Measurements from ENCODE around the gene TNNC1. TPM values are rescaled to one million over a fixed set of nuclear protein-coding genes. Genes with fewer than 3 reads are reported as not detected.

The TNNC1 gene
- not detected for total RNA-seq

DNA sequence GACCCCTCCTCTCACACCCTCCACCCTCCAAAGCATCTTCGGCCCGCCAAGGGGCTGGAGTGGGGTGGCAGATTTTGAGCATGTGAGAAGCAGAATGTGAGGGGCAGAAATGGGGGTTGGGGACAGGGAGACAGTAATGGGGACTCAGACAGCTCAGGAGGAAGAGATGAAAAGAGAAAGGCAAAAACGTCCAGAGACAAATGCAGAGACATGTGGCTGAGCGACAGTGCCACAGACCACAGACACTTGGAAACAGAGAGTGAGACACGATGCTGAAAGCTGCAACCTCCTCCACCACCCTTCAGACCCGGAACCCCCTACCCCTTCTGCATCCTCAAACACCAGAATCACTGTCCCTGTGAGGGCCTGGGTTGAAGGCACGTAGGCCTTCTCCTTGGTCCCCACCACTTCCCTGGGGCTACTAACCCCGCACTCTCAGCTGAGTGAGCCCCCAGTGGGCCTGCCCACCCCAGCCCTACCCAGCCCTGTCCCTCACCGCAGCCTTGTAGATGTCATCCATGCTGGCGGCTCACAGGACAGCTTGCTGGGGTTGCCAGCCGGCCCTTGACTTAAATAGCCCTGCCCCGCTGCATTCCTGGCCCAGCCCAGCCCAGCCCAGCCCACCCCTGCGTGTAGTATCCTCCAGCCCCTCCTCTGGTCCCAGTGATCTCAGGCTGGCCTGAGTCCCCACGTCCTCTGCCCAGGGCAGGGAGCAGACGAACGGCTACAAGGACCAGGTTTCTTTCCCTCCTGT, at the start of gene TNNC1:
TSS of gene TNNC1 (minus strand) at position 546 of the 754 bp plus-strand sequence. CDS start at position 520, 26 bp downstream.
- no peaks in the 10 kb centered on the region for H3K27me3 Mint-ChIP-seq
- H3K4me3 Mint-ChIP-seq = peak within 1 kb of the TSS; percentile 94
- ATAC-seq (no peak), DNase-seq (ENCODE audit: low spot score) (no peak)
- H3K36me3 Mint-ChIP-seq = no peaks in the 10 kb centered on the region
- H3K27ac Mint-ChIP-seq = peak within 1 kb of the TSS; percentile 95 to 99
- peaks cover 31 to 38% of the 10 kb centered on the region in 2 donors for H3K4me1 Mint-ChIP-seq (ENCODE audit: low read depth in 2 of 2)
- no peaks in the 10 kb centered on the region for H3K9me3 Mint-ChIP-seq

DNA sequence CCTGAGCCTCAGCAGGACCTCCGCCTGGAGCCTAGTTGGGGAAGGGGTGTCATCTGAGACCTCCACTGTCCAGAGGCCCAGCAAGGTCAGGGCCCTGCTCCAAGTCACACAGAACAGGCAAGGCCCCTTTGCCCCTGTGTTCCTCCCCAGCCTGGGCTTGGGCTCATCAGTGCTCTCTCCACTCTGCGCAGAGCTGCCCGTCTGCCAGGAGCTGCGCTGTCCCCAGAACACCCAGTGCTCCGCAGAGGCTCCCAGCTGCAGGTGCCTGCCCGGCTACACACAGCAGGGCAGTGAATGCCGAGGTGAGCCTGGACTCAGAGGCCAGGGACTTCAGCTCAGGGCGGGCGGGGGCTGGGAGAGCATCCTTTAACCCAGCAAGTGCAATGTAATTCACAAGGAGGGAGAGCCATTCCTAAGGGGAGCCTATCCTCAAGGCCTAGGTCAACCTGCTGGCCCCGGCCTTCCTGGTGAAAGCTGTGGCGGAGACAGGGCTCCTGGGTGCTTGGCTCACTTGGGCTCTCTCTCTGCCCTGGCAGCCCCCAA, 49.0 kb upstream of the TNNC1 start:
- no peak overlapping the region for H3K4me3 Mint-ChIP-seq
- no peak for DNase-seq (ENCODE audit: low spot score)
- H3K36me3 Mint-ChIP-seq = no peaks in the 10 kb centered on the region
- H3K4me1 Mint-ChIP-seq (ENCODE audit: low read depth in 2 of 2) = peaks cover 0 to 3% of the 10 kb centered on the region in 2 donors
- no peak for ATAC-seq
- no peak overlapping the region for H3K27ac Mint-ChIP-seq
- no peaks in the 10 kb centered on the region for H3K27me3 Mint-ChIP-seq
- no peaks in the 10 kb centered on the region for H3K9me3 Mint-ChIP-seq

DNA sequence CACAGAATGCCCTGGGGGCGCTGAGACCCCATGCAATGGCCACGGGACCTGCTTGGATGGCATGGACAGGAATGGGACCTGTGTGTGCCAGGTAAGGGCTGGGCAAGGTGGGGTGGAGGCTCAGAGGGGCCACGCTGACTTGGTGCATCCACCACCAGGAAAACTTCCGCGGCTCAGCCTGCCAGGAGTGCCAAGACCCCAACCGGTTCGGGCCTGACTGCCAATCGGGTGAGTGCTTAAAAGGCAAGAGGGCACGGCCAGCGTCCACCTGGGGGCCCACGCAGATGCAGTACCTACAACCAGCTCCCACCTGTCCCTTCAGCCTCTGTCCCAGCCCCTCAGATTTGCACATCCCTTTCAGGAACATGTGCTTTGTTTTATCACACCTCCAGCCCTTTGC, 48.2 kb upstream of the TNNC1 start:
- Mint-ChIP-seq H3K36me3 (no peaks in the 10 kb centered on the region), H3K4me1 (ENCODE audit: low read depth in 2 of 2) (peaks cover 0 to 7% of the 10 kb centered on the region in 2 donors), H3K27me3 (no peaks in the 10 kb centered on the region), H3K27ac (no peak overlapping the region), H3K9me3 (no peaks in the 10 kb centered on the region), H3K4me3 (no peak overlapping the region)
- no peak for ATAC-seq
- no peak for DNase-seq (ENCODE audit: low spot score)

DNA sequence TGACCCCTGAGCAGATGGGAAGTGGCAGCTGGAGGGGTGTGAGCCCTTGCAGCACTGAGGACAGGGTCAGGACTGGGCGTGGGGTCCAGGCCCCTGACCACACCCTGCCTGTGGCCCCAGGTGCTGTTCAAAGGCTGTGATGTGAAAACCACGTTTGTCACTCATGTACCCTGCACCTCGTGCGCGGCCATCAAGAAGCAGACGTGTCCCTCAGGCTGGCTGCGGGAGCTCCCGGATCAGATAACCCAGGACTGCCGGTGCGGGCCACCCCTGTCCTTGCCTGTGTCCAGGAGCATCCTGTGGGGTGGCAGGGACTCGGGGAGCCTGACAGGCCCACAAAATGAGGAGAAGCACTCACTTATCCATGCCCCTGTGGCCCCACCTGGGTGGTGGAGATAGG, 47.2 kb upstream of the TNNC1 start:
- H3K27ac Mint-ChIP-seq = no peak overlapping the region
- H3K27me3 Mint-ChIP-seq = no peaks in the 10 kb centered on the region
- peaks cover 0 to 7% of the 10 kb centered on the region in 2 donors for H3K4me1 Mint-ChIP-seq (ENCODE audit: low read depth in 2 of 2)
- H3K36me3 Mint-ChIP-seq = no peaks in the 10 kb centered on the region
- H3K4me3 Mint-ChIP-seq = no peak overlapping the region
- DNase-seq (ENCODE audit: low spot score) (no peak), ATAC-seq (no peak)
- no peaks in the 10 kb centered on the region for H3K9me3 Mint-ChIP-seq

DNA sequence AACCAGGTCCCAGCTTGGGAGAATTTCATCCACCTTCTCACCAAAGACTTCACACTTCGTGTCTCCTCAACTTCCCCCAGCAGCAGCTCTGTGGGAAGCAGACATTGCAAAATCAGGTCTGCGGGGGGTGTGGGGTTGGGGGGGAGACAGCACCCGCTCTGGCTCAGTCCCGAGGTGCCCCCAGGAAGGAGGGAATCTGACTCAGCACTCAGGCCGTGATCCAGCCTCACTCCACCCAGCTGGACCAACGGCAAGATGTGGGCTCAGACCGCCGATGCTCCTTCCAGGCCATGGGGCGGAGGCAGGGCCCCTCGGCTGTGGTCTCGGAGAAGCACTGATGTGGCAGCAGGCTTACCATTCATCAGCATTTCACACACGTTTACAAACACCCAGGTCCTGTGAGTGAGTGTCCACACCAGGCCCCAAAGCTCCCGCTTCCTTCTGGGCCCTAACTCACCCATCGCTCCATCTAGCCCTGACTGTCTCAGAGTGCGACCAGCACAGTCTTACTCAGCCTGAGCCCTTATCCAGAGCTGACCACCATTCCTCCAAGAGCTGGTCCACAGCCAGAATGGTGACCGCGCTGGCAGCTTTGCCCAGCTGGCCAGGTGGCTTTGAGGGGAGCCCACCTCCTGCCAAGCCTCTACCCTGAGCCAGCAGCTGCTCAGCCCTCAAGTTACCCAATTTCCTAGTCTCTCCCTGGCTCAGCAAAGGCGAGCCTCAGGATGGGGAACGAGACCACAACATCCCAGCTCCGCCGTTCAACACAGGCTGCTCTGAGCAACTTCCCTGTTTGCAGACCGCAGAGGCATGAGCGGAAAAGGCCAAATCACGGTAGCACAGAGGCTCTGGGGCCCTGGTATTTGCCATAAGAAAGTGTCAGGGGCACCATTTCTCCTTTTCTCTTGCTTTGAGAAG, 44.6 kb upstream of the TNNC1 start:
- peak overlapping the region in 1 of 2 donors; percentile 39 for H3K27ac Mint-ChIP-seq
- no peaks in the 10 kb centered on the region for H3K27me3 Mint-ChIP-seq
- no peaks in the 10 kb centered on the region for H3K36me3 Mint-ChIP-seq
- peak; percentile 37 to 50 for ATAC-seq
- H3K4me1 Mint-ChIP-seq (ENCODE audit: low read depth in 2 of 2) = peaks cover 0 to 14% of the 10 kb centered on the region in 2 donors
- DNase-seq (ENCODE audit: low spot score) = no peak
- no peaks in the 10 kb centered on the region for H3K9me3 Mint-ChIP-seq
- no peak overlapping the region for H3K4me3 Mint-ChIP-seq

DNA sequence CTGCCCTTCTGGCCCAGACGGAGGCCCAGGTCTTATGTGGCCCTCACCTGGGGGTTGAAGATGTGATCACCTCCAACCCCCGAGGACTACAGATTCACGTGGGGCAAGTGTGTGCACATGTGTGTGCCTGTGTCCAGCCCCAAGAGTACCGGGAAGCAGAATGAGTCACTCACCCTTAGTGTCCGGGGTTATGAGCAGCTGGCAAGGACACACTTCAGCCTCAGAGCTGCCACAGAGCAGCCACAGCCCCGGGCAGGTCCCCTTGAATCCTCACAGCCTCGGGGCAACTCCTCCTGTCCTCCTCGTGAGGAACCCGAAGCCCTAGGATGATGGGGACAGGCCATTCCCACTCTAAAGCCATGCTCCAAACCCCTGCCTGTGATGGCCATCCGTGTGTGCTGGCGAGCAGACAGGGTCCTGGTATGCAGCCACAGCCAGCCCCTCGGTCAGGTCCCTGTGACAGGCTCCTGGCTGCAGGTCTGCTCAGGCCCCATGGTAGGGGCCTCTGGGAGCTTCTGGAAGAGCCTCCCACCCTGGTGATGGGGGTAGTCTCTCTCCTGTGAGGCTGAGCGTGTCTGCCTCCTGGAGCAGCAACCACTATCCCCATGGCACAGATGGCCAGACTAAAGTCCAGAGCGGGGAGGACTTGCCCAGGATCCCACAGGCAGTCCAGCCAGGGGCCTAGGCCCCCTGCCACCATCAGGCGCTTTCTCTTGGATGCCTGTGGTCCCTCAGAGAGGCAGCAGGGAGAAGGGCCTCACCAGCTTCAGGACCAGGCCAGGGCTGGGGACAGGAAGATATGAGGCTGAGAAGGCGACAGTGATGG, 42.1 kb upstream of the TNNC1 start:
- Mint-ChIP-seq H3K4me1 (ENCODE audit: low read depth in 2 of 2) (peaks cover 0 to 19% of the 10 kb centered on the region in 2 donors), H3K36me3 (no peaks in the 10 kb centered on the region), H3K27me3 (no peaks in the 10 kb centered on the region), H3K9me3 (no peaks in the 10 kb centered on the region), H3K4me3 (no peak overlapping the region), H3K27ac (no peak overlapping the region)
- DNase-seq (ENCODE audit: low spot score) = no peak
- ATAC-seq = no peak

DNA sequence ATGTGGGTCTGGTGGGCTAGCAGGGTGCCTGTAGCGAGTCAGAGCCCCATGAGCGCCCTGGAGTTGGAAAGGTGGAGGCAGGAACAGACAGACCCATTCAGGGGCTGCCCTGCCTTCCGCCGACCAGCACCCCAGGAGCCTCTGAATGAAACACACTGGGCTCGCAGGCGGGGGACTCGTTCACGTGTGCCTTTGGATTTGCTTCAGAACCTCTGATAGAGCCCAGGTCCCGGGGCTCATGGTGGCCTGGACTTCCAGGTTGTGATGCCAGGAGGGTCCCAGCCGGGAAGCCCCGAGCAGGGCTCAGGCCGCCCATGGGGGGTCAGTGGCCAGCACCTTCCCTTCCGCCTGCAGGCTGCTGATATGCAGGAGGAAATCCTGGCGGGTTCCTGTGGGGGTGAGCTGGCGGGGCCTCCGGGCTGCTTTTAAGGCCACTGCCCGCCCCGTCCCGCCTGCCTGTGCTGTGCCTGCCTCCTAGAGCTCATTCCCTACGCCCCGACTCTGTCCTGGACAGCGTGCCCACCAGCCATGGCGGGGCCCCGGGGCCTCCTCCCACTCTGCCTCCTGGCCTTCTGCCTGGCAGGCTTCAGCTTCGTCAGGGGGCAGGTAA, 41.1 kb upstream of the TNNC1 start, which contains the start of gene STAB1:
TSS of gene STAB1 (plus strand) at position 453 of the 610 bp plus-strand sequence. CDS start at position 529, 76 bp downstream.
- peak within 1 kb of the TSS; percentile 25 for H3K4me3 Mint-ChIP-seq
- H3K9me3 Mint-ChIP-seq = no peaks in the 10 kb centered on the region
- H3K27me3 Mint-ChIP-seq = no peaks in the 10 kb centered on the region
- no peaks in the 10 kb centered on the region for H3K36me3 Mint-ChIP-seq
- H3K4me1 Mint-ChIP-seq (ENCODE audit: low read depth in 2 of 2) = peaks cover 0 to 22% of the 10 kb centered on the region in 2 donors
- ATAC-seq = no peak
- DNase-seq (ENCODE audit: low spot score) = no peak
- peak within 1 kb of the TSS in 1 of 2 donors; percentile 53 for H3K27ac Mint-ChIP-seq

DNA sequence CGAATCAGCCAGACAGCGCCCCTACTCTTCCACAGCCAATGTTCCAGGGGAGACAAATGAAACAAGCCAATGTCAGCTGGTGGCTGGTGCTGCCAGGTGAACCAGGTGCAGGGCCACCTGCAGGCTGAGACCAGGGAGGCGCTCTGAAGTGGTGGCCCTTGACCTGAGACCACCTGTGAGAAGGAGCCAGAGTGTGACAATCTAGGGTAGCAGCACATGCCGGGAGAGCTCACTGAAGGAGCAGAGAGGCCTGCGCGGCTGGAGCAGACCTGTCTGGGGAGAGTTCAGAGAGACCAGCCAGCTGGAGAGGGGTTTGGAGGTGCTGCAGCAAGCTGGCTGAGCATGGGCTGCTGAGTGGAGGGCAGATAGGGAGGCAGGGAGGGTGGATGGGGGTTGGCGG, 40.6 kb upstream of the TNNC1 start:
- Mint-ChIP-seq H3K27me3 (no peaks in the 10 kb centered on the region), H3K27ac (peak overlapping the region in 1 of 2 donors; percentile 53), H3K4me3 (peak overlapping the region; percentile 25), H3K36me3 (no peaks in the 10 kb centered on the region), H3K4me1 (ENCODE audit: low read depth in 2 of 2) (peaks cover 0 to 22% of the 10 kb centered on the region in 2 donors), H3K9me3 (no peaks in the 10 kb centered on the region)
- DNase-seq (ENCODE audit: low spot score) (no peak), ATAC-seq (no peak)

DNA sequence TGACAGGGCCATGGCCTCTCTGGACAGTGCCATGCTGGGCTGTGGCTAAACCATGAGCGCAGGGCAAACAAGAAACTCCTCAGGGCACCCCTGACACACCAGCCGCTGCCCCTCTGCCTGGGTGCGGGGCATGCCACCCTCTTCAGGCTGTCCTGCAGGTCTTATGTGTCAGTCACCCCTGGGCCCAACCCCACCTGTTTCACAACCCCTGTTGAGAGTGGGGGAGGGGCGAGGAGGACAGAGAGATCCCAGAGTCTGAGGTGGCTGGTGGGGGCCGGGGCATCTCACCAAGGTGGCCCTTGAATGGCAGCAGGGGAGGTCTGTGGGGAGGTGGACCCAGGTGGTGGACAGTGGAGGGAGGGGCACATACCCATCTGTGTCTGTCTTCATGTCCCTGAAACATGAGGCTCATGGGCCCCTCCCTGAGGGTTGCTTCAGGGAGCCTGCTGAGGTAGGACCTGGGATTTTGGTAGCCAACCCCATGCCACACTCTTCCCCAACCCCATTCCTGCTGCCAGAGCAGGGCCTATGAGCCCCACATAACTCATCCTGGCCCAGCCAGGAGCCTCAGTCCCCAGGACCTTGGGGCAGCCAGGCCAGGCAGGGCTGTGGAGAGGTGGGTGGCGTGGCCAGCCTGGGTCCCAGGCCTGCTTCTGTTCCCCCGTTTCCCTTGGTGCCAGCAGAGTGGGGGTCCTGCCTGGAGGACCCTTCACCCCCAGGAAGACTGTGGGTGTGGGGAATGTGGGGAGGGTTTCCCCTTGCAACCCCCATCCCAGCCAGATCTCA, 39.6 kb upstream of the TNNC1 start:
- H3K9me3 Mint-ChIP-seq = no peaks in the 10 kb centered on the region
- H3K27me3 Mint-ChIP-seq = no peaks in the 10 kb centered on the region
- no peaks in the 10 kb centered on the region for H3K36me3 Mint-ChIP-seq
- peaks cover 0 to 22% of the 10 kb centered on the region in 2 donors for H3K4me1 Mint-ChIP-seq (ENCODE audit: low read depth in 2 of 2)
- no peak for DNase-seq (ENCODE audit: low spot score)
- ATAC-seq = no peak
- H3K27ac Mint-ChIP-seq = no peak overlapping the region
- H3K4me3 Mint-ChIP-seq = no peak overlapping the region

DNA sequence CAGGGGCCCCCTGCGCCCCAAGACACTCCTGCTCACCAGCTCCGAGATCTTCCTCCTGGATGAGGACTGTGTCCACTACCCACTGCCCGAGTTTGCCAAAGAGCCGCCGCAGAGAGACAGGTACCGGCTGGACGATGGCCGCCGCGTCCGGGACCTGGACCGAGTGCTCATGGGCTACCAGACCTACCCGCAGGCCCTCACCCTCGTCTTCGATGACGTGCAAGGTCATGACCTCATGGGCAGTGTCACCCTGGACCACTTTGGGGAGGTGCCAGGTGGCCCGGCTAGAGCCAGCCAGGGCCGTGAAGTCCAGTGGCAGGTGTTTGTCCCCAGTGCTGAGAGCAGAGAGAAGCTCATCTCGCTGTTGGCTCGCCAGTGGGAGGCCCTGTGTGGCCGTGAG, 38.2 kb upstream of the TNNC1 start:
- DNase-seq (ENCODE audit: low spot score) (no peak), ATAC-seq (no peak)
- Mint-ChIP-seq H3K27ac (no peak overlapping the region), H3K27me3 (no peaks in the 10 kb centered on the region), H3K36me3 (no peaks in the 10 kb centered on the region), H3K9me3 (no peaks in the 10 kb centered on the region), H3K4me1 (ENCODE audit: low read depth in 2 of 2) (peaks cover 0 to 15% of the 10 kb centered on the region in 2 donors), H3K4me3 (no peak overlapping the region)

DNA sequence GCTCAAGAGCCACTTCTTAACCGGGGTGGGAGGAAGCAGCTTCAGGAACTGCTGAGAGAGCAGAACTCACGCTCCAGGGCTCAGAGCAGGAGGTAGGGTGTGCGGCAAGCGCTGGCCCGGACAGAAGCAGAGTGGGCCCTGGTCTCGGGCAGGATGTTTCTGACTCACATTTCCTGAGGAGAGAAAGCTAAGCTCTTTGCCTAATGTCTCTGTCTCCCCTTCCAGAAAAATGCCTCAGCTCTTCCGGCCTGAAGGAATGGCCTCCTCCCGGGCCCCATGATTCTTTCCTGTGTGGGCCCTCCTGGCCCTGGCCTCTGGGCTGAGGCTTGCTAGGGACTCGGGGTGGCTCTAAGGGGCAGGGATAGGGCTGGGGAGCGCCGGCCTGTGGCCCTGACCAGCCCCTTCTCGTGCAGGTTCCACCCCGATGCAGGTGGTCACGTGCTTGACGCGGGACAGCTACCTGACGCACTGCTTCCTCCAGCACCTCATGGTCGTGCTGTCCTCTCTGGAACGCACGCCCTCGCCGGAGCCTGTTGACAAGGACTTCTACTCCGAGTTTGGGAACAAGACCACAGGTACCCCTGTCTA, 37.2 kb upstream of the TNNC1 start:
- no peaks in the 10 kb centered on the region for H3K9me3 Mint-ChIP-seq
- ATAC-seq (no peak), DNase-seq (ENCODE audit: low spot score) (no peak)
- no peak overlapping the region for H3K27ac Mint-ChIP-seq
- no peaks in the 10 kb centered on the region for H3K36me3 Mint-ChIP-seq
- peaks cover 0 to 15% of the 10 kb centered on the region in 2 donors for H3K4me1 Mint-ChIP-seq (ENCODE audit: low read depth in 2 of 2)
- no peaks in the 10 kb centered on the region for H3K27me3 Mint-ChIP-seq
- H3K4me3 Mint-ChIP-seq = no peak overlapping the region
